Neural progenitor cell (in vitro differentiated cells): Measurements from ENCODE around the gene ARL15.

Experiments used
- CTCF ChIP-seq: fragments of 200-600 bp; sonication (generic); IDR thresholded peaks from 2 replicates; pipeline ENCODE4 v1.5.1; 2017; ENCODE audit warnings: antibody characterized with exemption, mild to moderate bottlenecking
- EZH2 ChIP-seq: fragments of 200-600 bp; sonication (generic); IDR thresholded peaks from 2 replicates; pipeline ENCODE4 v1.6.1; 2017; ENCODE audit warnings: antibody characterized with exemption, mild to moderate bottlenecking, moderate library complexity
- EZH2phosphoT487 ChIP-seq: fragments of 200-600 bp; sonication (generic); IDR thresholded peaks from 2 replicates; pipeline ENCODE4 v1.6.1; 2017; ENCODE audit warnings: antibody characterized with exemption

GRCh38 chr5:54017580-54017979 lies 292.8 kb downstream of the ARL15 start:
- TF ChIP-seq CTCF (no peak), EZH2 (no peak), EZH2phosphoT487 (no peak)
